DND-41 (cell line): ENCODE measurements around the gene RTN4RL1.

ENCODE experiments used
- CTCF ChIP-seq: IDR thresholded peaks from 2 replicates; pipeline ENCODE4 v1.5.1; 2012; ENCODE audit warnings: borderline replicate concordance, low read length, moderate library complexity, mild to moderate bottlenecking; ENCODE audit not compliant: poor library complexity, severe bottlenecking; ENCODE audit errors: extremely low read depth
- EZH2 ChIP-seq: IDR thresholded peaks from 3 replicates; pipeline ENCODE4 v1.6.1; 2012; ENCODE audit warnings: borderline replicate concordance, low read depth, mild to moderate bottlenecking, moderate library complexity, low read length, inconsistent platforms; ENCODE audit not compliant: severe bottlenecking

DNA sequence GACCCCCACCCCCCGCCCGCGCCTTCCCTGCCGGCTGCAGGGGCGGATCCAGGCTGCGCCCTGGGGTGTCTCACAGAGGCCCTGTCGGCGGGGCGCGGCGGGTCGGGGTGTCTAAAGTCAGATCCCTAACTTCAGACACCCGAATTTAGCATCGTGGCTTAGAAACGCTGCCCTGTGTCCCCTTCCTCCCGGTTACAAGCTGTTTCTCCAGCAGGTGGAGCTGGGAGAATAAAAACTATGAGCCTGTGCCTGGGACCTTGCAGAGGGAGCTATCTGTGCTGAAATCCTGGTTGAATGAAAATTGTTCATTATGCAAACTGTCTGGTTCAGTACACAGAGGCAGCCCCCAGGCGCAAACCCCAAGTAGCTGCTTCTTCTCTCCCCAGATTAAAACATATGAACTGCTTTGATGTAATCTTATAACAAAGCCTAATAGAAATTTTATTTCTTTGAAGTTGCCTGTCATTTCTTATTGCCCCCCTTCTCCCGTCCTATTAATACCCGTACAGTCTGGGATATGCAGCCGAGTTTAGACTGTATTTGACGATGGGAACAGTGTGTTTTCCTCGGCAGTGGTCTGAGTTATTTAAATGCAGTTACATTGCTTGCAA lies 116.3 kb downstream of the RTN4RL1 start:
- no peak for TF ChIP-seq EZH2
- TF ChIP-seq CTCF: peak; percentile 66
